ENCODE data around the gene KDM5B. TPM values are rescaled to one million over a fixed set of nuclear protein-coding genes. Genes with fewer than 3 reads are reported as not detected.

The KDM5B gene
- total RNA-seq, 2 experiments from 2014 or later = 59.5 to 70.3 TPM

- no peaks in the 10 kb centered on the region for H3K4me1 Mint-ChIP-seq
- no peak overlapping the region for H3K27ac Mint-ChIP-seq
- H3K4me3 Mint-ChIP-seq = no peak overlapping the region
- H3K36me3 Mint-ChIP-seq (ENCODE audit: low read depth) = no peaks in the 10 kb centered on the region
- DNase-seq = no peak
- peaks cover 43% of the 10 kb centered on the region for H3K27me3 Mint-ChIP-seq
- POLR2A ChIA-PET = no interaction called here
- CTCF ChIA-PET = no interaction called here
- peaks cover 5% of the 10 kb centered on the region for H3K9me3 Mint-ChIP-seq
Measured at GRCh38 chr1:202683029-202683428, 125.2 kb downstream of the KDM5B start.

DNA sequence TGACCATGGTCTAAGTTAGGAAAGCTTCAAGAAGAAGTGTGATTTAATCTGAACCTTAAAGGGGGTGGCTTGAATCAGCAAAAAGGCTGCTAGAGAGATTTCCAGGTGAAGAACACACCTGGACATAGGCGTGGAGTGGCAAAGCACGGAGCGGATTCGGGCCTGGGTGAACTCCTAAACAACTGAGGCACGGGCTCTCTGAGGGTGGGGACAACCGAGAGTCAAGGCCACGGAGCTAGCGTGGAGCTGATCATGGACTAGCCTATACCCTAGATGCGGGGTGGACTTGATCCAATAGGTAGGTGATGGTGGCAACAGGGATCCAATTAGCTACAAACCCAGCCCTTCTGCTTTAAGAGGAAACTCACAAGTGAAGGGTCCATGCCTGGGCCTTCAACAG lies 125.7 kb downstream of the KDM5B start:
- H3K27ac Mint-ChIP-seq = no peak overlapping the region
- H3K4me1 Mint-ChIP-seq = no peaks in the 10 kb centered on the region
- DNase-seq = no peak
- CTCF ChIA-PET = no interaction called here
- POLR2A ChIA-PET = no interaction called here
- no peak overlapping the region for H3K4me3 Mint-ChIP-seq
- peaks cover 5% of the 10 kb centered on the region for H3K9me3 Mint-ChIP-seq
- peaks cover 41% of the 10 kb centered on the region for H3K27me3 Mint-ChIP-seq
- no peaks in the 10 kb centered on the region for H3K36me3 Mint-ChIP-seq (ENCODE audit: low read depth)

DNA sequence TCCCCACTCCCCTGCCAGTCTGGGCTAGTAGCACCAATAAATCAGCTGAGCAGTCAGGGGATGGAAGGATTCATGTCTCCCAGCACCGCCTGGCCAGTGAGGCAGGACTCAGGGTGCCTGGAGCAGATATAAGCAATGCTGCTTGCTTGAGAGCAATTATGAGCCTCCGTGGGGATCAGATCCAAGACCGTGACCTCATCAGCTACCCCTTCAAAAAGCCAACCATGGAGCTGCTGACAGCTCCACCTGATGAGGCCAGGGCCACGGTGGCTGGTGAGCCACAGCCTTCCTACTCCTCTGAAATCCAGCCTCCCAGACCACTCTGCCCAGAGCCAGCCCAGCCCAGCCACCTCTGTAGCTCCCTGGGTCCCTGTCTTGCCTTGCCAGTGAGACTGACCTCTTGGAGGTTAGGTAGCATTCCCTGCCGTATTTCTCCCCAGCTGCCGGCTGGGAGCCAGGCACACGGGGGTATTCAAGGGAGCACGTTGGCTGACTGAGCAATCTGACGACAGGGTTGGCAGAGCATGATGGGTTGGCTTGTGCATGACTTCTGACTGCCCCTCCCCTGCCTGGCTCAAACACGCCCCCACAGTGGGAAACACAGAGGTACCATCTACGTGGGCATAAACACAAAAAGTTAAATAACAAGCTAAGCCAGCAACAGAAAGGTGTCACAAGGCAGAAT lies 126.3 kb downstream of the KDM5B start:
- CTCF ChIA-PET = interaction anchor here (1.6 kb wide), 1 partner anchor 11 kb away, joined by 3 read pairs; no protein-coding TSS in a partner anchor
- H3K4me3 Mint-ChIP-seq = no peak overlapping the region
- no peak overlapping the region for H3K27ac Mint-ChIP-seq
- POLR2A ChIA-PET = no interaction called here
- peaks cover 5% of the 10 kb centered on the region for H3K9me3 Mint-ChIP-seq
- no peaks in the 10 kb centered on the region for H3K4me1 Mint-ChIP-seq
- H3K27me3 Mint-ChIP-seq = peaks cover 46% of the 10 kb centered on the region
- no peaks in the 10 kb centered on the region for H3K36me3 Mint-ChIP-seq (ENCODE audit: low read depth)
- no peak for DNase-seq

DNA sequence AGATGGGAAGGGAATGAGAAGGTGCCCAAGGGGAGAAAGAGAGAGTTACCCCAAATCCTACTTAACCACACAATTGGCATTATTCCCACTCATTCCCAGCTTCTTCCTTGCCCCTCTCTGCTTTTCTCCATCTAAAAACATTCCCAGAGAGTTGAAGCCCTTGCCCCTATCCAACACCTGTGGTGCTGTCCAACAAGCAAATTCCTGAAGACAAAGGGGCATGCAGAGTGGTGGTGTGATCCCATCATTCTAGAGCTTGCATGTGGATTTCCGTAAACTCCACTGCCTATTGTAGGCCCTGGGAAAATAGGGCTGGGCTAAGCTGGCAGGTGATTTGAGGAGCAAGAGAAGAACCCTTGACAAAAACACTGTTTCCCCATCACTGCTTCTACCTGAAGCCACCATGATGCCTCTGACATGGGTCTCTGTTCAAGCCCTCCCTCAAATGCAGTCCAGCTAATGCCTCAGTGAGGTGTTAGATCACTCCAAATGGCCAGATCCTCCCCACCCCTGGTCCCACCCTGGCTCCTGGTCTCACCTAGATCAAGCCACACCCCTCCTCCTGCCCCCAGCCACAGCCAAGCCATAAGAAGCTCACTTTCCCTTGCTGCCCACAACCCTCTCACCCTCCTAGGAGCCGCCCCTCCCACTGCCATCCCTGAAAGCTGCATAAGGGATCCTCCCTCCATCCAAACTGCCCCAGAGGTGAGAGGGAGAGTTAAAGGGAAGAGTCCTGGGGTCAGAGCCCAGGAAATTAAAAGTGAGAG lies 127.5 kb downstream of the KDM5B start:
- Mint-ChIP-seq H3K9me3 (peaks cover 5% of the 10 kb centered on the region), H3K27ac (no peak overlapping the region), H3K4me1 (no peaks in the 10 kb centered on the region), H3K27me3 (peaks cover 46% of the 10 kb centered on the region), H3K36me3 (ENCODE audit: low read depth) (no peaks in the 10 kb centered on the region), H3K4me3 (no peak overlapping the region)
- DNase-seq = no peak
- CTCF ChIA-PET = interaction anchor here (1.6 kb wide), 1 partner anchor 12 kb away, joined by 3 read pairs; no protein-coding TSS in a partner anchor
- POLR2A ChIA-PET = no interaction called here

DNA sequence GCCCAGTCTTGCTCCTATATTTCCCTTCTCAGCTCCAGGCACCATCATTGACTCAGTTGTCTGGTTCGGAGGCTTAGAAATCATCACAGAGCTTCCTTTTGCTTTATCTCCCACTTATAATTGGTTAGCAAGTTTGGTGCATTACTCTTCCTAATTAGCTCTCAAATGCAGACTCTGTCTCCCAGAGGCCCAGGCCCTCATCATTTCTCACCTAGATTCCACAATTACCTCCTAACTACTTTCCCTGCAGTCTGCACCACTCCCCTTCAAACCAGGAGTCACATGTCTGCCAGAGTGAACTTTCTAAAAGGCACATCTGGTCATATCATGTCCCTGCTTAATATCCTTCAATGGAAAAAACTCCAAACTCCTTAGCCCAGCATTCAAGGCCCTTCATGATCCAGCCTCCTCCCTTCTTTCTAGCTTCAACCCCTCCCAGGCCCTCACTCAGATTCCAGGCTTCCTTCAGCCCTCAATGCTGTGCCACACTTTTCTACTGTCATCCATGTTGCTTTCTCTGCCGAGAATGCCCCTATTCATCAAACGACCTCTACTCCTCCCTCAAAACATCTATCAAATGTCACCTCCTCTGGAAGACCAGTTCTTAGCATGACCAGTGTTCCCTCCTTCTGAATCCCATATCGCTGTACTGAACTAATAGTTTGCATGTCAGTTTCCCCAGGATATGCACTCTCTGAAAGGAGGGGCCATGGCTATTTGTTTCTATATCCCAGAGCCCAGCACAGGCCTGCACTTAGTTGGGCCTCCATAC lies 128.6 kb downstream of the KDM5B start:
- no peaks in the 10 kb centered on the region for H3K36me3 Mint-ChIP-seq (ENCODE audit: low read depth)
- POLR2A ChIA-PET = no interaction called here

DNA sequence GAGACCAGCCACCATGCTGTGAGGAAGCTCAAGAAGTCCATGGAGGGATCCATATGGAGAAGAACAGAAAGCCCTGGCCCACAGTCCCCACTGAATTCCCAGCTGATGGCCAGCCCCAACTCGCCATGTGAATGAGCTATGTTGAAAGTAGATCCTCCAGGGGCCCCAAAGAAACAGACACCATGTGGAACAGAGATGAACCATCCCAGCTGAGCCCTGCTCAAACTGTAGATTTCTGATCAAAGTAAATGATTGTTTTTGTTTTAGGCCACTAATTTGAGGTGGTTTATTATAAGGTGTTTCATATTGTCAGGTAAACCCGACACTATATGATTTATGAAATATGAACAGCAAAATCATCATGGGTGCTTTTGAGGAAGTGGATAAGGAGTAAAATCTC lies 130.8 kb downstream of the KDM5B start:
- peaks cover 5% of the 10 kb centered on the region for H3K9me3 Mint-ChIP-seq
- no peak overlapping the region for H3K4me3 Mint-ChIP-seq
- ChIA-PET POLR2A (no interaction called here), CTCF (no interaction called here)
- H3K27ac Mint-ChIP-seq = no peak overlapping the region
- no peaks in the 10 kb centered on the region for H3K36me3 Mint-ChIP-seq (ENCODE audit: low read depth)
- H3K4me1 Mint-ChIP-seq = no peaks in the 10 kb centered on the region
- H3K27me3 Mint-ChIP-seq = peaks cover 32% of the 10 kb centered on the region
- DNase-seq = no peak

More for the DNA sequence above, 128.6 kb downstream of the KDM5B start:
- no peak for DNase-seq
- H3K4me1 Mint-ChIP-seq = no peaks in the 10 kb centered on the region
- CTCF ChIA-PET = interaction anchor here (0.8 kb wide), 1 partner anchor 40 kb away, joined by 3 read pairs; no protein-coding TSS in a partner anchor
- H3K4me3 Mint-ChIP-seq = no peak overlapping the region
- peaks cover 41% of the 10 kb centered on the region for H3K27me3 Mint-ChIP-seq
- H3K27ac Mint-ChIP-seq = no peak overlapping the region
- peaks cover 5% of the 10 kb centered on the region for H3K9me3 Mint-ChIP-seq

Other genes starting within 250 kb of the KDM5B start
- gene SYT2, start 98.0 kb downstream of the KDM5B start, total RNA-seq = not detected
- 1 to 10 TPM; 1.9 to 2.7 TPM for gene PCAT6, start 2.5 kb upstream of the KDM5B start, total RNA-seq
- 10 to 100 TPM; 12.9 to 13.1 TPM for gene RABIF, start 80.7 kb upstream of the KDM5B start, total RNA-seq
- gene KLHL12, start 118.8 kb upstream of the KDM5B start, total RNA-seq = 10 to 100 TPM; 27.1 to 28.9 TPM
- 10 to 100 TPM; 72.6 to 78.1 TPM for gene ADIPOR1, start 149.9 kb upstream of the KDM5B start, total RNA-seq
- gene CYB5R1, start 158.8 kb upstream of the KDM5B start, total RNA-seq = 10 to 100 TPM; 19.2 to 20.2 TPM
- 10 to 100 TPM; 69.1 to 72.6 TPM for gene TMEM183A, start 199.0 kb upstream of the KDM5B start, total RNA-seq
- gene PPFIA4, start 218.1 kb upstream of the KDM5B start, total RNA-seq = 10 to 100 TPM; 28.9 to 29.3 TPM

All from activated CD4-positive, alpha-beta memory T cell treated with anti-CD3 and anti-CD28 coated beads, Interleukin-2, amount 10 ng/mL, durations not matched to agents 7 days and 5 days (primary cell).